ENCODE results near the gene DNER. TPM values are rescaled to one million over a fixed set of nuclear protein-coding genes. Genes with fewer than 3 reads are reported as not detected.

DNER gene
- total and polyA plus RNA-seq, 2 of the 4 experiments (the other 2 are of a cell fraction), result under 0.01 to 0.14 TPM

- no peaks in the 10 kb centered on the region for H3K79me1 ChIP-seq (ENCODE audit: low read depth in 1 of 2, low read length in 2 of 2)
- H2AK9ac ChIP-seq (replicated peaks; ENCODE audit: low read depth, low read length, poor library complexity), result no peak overlapping the region
- H3K36me3 ChIP-seq (ENCODE audit: control insufficient read depth, insufficient read depth, low read length), result no peaks in the 10 kb centered on the region
- no peak overlapping the region for H2AFZ ChIP-seq (replicated peaks; ENCODE audit: low read length, poor library complexity)
- no peak overlapping the region for H2BK15ac ChIP-seq (ENCODE audit: low read depth, low read length)
- WGBS, 2 experiments (ENCODE audit: extremely low coverage in 2 of 2, insufficient read length in 1 of 2), result 68% methylated on average over 3 of the region's 13 CpGs; no CpG with 5 or more reads in 1 of the 2 experiments
- H4K91ac ChIP-seq (ENCODE audit: insufficient read depth, low read depth, low read length), result no peak overlapping the region
- no peak overlapping the region for H3K4me3 ChIP-seq (ENCODE audit: insufficient read depth, low read depth, low read length)
- H3K9me1 ChIP-seq (ENCODE audit: insufficient read depth, low read length), result no peaks in the 10 kb centered on the region
- peaks cover 14% of the 10 kb centered on the region for H3K9me3 ChIP-seq (ENCODE audit: control insufficient read depth, insufficient read depth, low read length)
- no peak for ATAC-seq (ENCODE audit: low read depth)
- no peak for TF ChIP-seq RFX5 (IDR thresholded peaks at IDR 0.05; ENCODE audit: low read depth, low read length)
- TF ChIP-seq NFE2L2 (IDR thresholded peaks at IDR 0.05; ENCODE audit: low read depth, low read length), result no peak
- TF ChIP-seq, protein P1, sequence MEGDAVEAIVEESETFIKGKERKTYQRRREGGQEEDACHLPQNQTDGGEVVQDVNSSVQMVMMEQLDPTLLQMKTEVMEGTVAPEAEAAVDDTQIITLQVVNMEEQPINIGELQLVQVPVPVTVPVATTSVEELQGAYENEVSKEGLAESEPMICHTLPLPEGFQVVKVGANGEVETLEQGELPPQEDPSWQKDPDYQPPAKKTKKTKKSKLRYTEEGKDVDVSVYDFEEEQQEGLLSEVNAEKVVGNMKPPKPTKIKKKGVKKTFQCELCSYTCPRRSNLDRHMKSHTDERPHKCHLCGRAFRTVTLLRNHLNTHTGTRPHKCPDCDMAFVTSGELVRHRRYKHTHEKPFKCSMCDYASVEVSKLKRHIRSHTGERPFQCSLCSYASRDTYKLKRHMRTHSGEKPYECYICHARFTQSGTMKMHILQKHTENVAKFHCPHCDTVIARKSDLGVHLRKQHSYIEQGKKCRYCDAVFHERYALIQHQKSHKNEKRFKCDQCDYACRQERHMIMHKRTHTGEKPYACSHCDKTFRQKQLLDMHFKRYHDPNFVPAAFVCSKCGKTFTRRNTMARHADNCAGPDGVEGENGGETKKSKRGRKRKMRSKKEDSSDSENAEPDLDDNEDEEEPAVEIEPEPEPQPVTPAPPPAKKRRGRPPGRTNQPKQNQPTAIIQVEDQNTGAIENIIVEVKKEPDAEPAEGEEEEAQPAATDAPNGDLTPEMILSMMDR (conservative IDR thresholded peaks at IDR 0.05; ENCODE audit: low read depth, low read length), result no peak
- no peak for TF ChIP-seq ELK1 (IDR thresholded peaks at IDR 0.05; ENCODE audit: borderline replicate concordance, low read depth, low read length)
- TF ChIP-seq MXI1 (IDR thresholded peaks at IDR 0.05; ENCODE audit: borderline replicate concordance, low read depth, low read length), result no peak
- no peak for TF ChIP-seq RCOR1 (IDR thresholded peaks at IDR 0.05; ENCODE audit: insufficient replicate concordance, low read length)
- H2BK20ac ChIP-seq (ENCODE audit: low read depth, low read length), result no peak overlapping the region
- no peaks in the 10 kb centered on the region for H3K27me3 ChIP-seq (ENCODE audit: control insufficient read depth, insufficient read depth, low read length)
- BruUV-seq (replicated peaks), result no TSS peak
- no peak overlapping the region for H4K5ac ChIP-seq (ENCODE audit: low read depth, low read length)
- H3K14ac ChIP-seq (replicated peaks; ENCODE audit: low read depth, low read length), result no peak overlapping the region
- H3K56ac ChIP-seq (ENCODE audit: extremely low read depth, insufficient read depth, low read length), result no peak overlapping the region
- H4K8ac ChIP-seq (ENCODE audit: low read depth in 2 of 2, low read length in 2 of 2), result no peak overlapping the region
- dilution Hi-C loops (cut with HindIII; ENCODE audit: low sequenced_read_pairs, unreplicated experiment), result no loop called here
- H3K23ac ChIP-seq (ENCODE audit: low read depth, low read length), result no peak overlapping the region
- H2BK5ac ChIP-seq (ENCODE audit: low read depth, low read length, poor library complexity, severe bottlenecking), result no peak overlapping the region
- intact Hi-C loops (cut with micrococcal nuclease), result no loop called here
- ChIA-PET POLR2A (ENCODE audit: unreplicated experiment) (no interaction called here), CTCF (no interaction called here)
- no peak for DNase-seq
- no peak overlapping the region for H3K9ac ChIP-seq (ENCODE audit: low read depth, low read length)
- in situ Hi-C loops (cut with MboI; ENCODE audit: low sequenced_read_pairs), result no loop called here
- H3K27ac ChIP-seq (ENCODE audit: insufficient read depth, low read length), result no peak overlapping the region
- no peaks in the 10 kb centered on the region for H4K20me1 ChIP-seq (ENCODE audit: insufficient read depth, low read length)
- H3K4me2 ChIP-seq (ENCODE audit: low read depth, low read length), result no peak overlapping the region
- H3K4ac ChIP-seq (ENCODE audit: low read depth, low read length), result no peak overlapping the region
- no peak overlapping the region for H2AK5ac ChIP-seq (ENCODE audit: low read depth, low read length)
- no peaks in the 10 kb centered on the region for H3K4me1 ChIP-seq (ENCODE audit: control insufficient read depth, insufficient read depth, low read length)
- no peak overlapping the region for H2BK120ac ChIP-seq (ENCODE audit: low read depth, low read length)
- H3K18ac ChIP-seq (ENCODE audit: low read depth, low read length), result no peak overlapping the region
These were observed 171.0 kb downstream of the DNER start for GRCh38 chr2:229543176-229543873.

All from IMR-90 (cell line).